GM18505 (cell line): Measurements from ENCODE around the gene RNASEH2A.
A peak's percentile ranks its signal among the peaks of the same experiment; 100 is the strongest.

Source experiments
- ATAC-seq: cut with Tn5 transposase; IDR thresholded peaks from one replicate; pipeline ENCODE4 v1.9.1; 2021; ENCODE audit not compliant: unreplicated experiment
- POLR2A ChIP-seq: IDR thresholded peaks from 4 replicates; pipeline ENCODE4 v1.6.1; 2011; ENCODE audit warnings: borderline replicate concordance; ENCODE audit not compliant: insufficient read depth, insufficient read length; ENCODE audit errors: extremely low read depth

The RNASEH2A gene

GRCh38 chr19:12784871-12785430, 21.4 kb upstream of the RNASEH2A start:
- no peak for TF ChIP-seq POLR2A
- no peak for ATAC-seq

GRCh38 chr19:12785431-12786031, 20.9 kb upstream of the RNASEH2A start:
- no peak for ATAC-seq
- TF ChIP-seq POLR2A: no peak

GRCh38 chr19:12786141-12786870, 20.1 kb upstream of the RNASEH2A start:
- no peak for TF ChIP-seq POLR2A
- ATAC-seq: no peak

GRCh38 chr19:12786952-12787351, 19.4 kb upstream of the RNASEH2A start:
- no peak for ATAC-seq
- TF ChIP-seq POLR2A: no peak

- ATAC-seq: no peak
These were observed 18.9 kb upstream of the RNASEH2A start for GRCh38 chr19:12787458-12787857.

GRCh38 chr19:12788042-12788681, 18.2 kb upstream of the RNASEH2A start:
- ATAC-seq: no peak
- TF ChIP-seq POLR2A: no peak

More at GRCh38 chr19:12787458-12787857, 18.9 kb upstream of the RNASEH2A start:
- no peak for TF ChIP-seq POLR2A

GRCh38 chr19:12788682-12789097, 17.7 kb upstream of the RNASEH2A start:
- no peak for TF ChIP-seq POLR2A
- ATAC-seq: no peak

GRCh38 chr19:12789098-12789903, 17.1 kb upstream of the RNASEH2A start:
- TF ChIP-seq POLR2A: peak; percentile 66
- no peak for ATAC-seq

- no peak for TF ChIP-seq POLR2A
- peak; percentile 28 for ATAC-seq
These were observed 16.3 kb upstream of the RNASEH2A start for GRCh38 chr19:12789904-12790619.

GRCh38 chr19:12790628-12791344, 15.6 kb upstream of the RNASEH2A start:
- no peak for TF ChIP-seq POLR2A
- no peak for ATAC-seq

GRCh38 chr19:12791345-12792050, 14.9 kb upstream of the RNASEH2A start, which contains the start of gene JUNB:
JUNB (plus strand) TSS chr19:12791486; CDS start chr19:12791772, 286 bp downstream.
- peak; percentile 100 for TF ChIP-seq POLR2A

More at GRCh38 chr19:12791345-12792050, 14.9 kb upstream of the RNASEH2A start, which contains the start of gene JUNB:
- peak; percentile 22 for ATAC-seq
